ENCODE measurements around the gene RANBP10. TPM values are rescaled to one million over a fixed set of nuclear protein-coding genes. Genes with fewer than 3 reads are reported as not detected.
A peak's percentile ranks its signal among the peaks of the same experiment; 100 is the strongest.

RANBP10 gene
- total and polyA plus RNA-seq, 9 of the 15 experiments (the other 6 are each of a cell fraction or from before 2014, with no cell fraction given), result 0.61 to 19.3 (median 5.9) TPM

GRCh38 chr16:67845291-67846062 lies 39.1 kb upstream of the RANBP10 start:
- DNase-seq (ENCODE audit: extremely low read depth in 1 of 4, low spot score in 3 of 4), result peak in 1 of 4 experiments; percentile 20

More at GRCh38 chr16:67845291-67846062, 39.1 kb upstream of the RANBP10 start:
- Histone ChIP-seq H3K9me3 (replicated peaks; ENCODE audit: control insufficient read depth, insufficient read depth, low read depth, low read length) (no peaks in the 10 kb centered on the region), H3K9ac (ENCODE audit: insufficient read depth in 1 of 2, low read depth in 2 of 2, low read length in 2 of 2) (peak overlapping the region; percentile 94; a peak in 3 of 4 replicates), H3K27ac (ENCODE audit: extremely low read depth, low read depth, low read length) (peak overlapping the region; percentile 77), H2AFZ (ENCODE audit: low read depth, low read length) (peak overlapping the region; percentile 81; the same call in 1 of the 2 replicates), H3K4me3 (peak overlapping the region; percentile 99), H3K79me2 (ENCODE audit: control insufficient read depth, insufficient read depth, low read length) (peaks cover 76% of the 10 kb centered on the region), H3K4me2 (ENCODE audit: insufficient read depth, low read length) (peak overlapping the region; percentile 84), H4K20me1 (replicated peaks; ENCODE audit: control insufficient read depth, insufficient read depth, low read length) (no peaks in the 10 kb centered on the region; the same call in 1 of the 2 replicates), H3K27me3 (ENCODE audit: control insufficient read depth in 2 of 2, insufficient read depth in 2 of 2, low read length in 2 of 2) (no peaks in the 10 kb centered on the region), H3K4me1 (replicated peaks in 1 of 2; ENCODE audit: control insufficient read depth in 2 of 2, insufficient read depth in 2 of 2, low read length in 2 of 2) (peaks cover 37 to 57% of the 10 kb centered on the region in 2 experiments), H3K9me1 (ENCODE audit: control insufficient read depth, insufficient read depth, low read length) (peaks cover 4% of the 10 kb centered on the region), H3K36me3 (ENCODE audit: control insufficient read depth, insufficient read depth, low read length) (peaks cover 27% of the 10 kb centered on the region)
- ATAC-seq (no peak), FAIRE-seq (peak; percentile 11)
- intact Hi-C loops (cut with micrococcal nuclease) (loop anchor here (2.0 kb wide), 1 partner anchor 47 kb away; the partner anchor contains the start of gene PSKH1), in situ Hi-C loops (cut with MboI) (no loop called here)
- WGBS (ENCODE audit: insufficient coverage, low coverage, missing lambda C conversion rate), result 37% methylated on average over 5 of the region's 5 CpGs
- CTCF ChIA-PET (ENCODE audit: low intra/inter-chr PET ratio), result no interaction called here
- no peak for TF ChIP-seq SNIP1 (IDR thresholded peaks at IDR 0.05; ENCODE audit: low read depth)
- no peak for TF ChIP-seq ELK3 (CRISPR knock-in tag; IDR thresholded peaks at IDR 0.05)
- no peak for TF ChIP-seq HES1 (IDR thresholded peaks at IDR 0.05; ENCODE audit: low read depth)
- TF ChIP-seq SNRNP70 (optimal IDR thresholded peaks at IDR 0.05; ENCODE audit: low read depth, low read length), result no peak
- TF ChIP-seq PHF21A (IDR thresholded peaks at IDR 0.05; ENCODE audit: borderline replicate concordance, low read depth), result no peak
- no peak for TF ChIP-seq THRAP3 (IDR thresholded peaks at IDR 0.05; ENCODE audit: borderline replicate concordance)
- no peak for TF ChIP-seq ZBTB9 (CRISPR knock-in tag; IDR thresholded peaks at IDR 0.05)
- no TSS peak for BruUV-seq (replicated peaks)
- POLR2A ChIA-PET, result interaction anchor here (0.6 to 2.7 kb wide), 15 partner anchors 10 to 383 kb away, joined by 3 to 10 read pairs (median 4); partner anchors contain the start of genes NFATC3 and PARD6A
